Nephron progenitor cell (in vitro differentiated cells): ENCODE measurements around the gene MBTD1.

Experiments used
- DNase-seq: peaks from one replicate; pipeline ENCODE4 v3.0.0; 2021
- H3K27ac Mint-ChIP-seq: 2 replicates; pipeline ENCODE4 v1.8.0; 2021; ENCODE audit warnings: mild to moderate bottlenecking, moderate library complexity, mixed read lengths
- H3K27me3 Mint-ChIP-seq: 2 replicates; pipeline ENCODE4 v1.8.0; 2021; ENCODE audit warnings: mild to moderate bottlenecking, low read depth, mixed read lengths; ENCODE audit not compliant: poor library complexity
- H3K36me3 Mint-ChIP-seq: 2 replicates; pipeline ENCODE4 v1.8.0; 2021; ENCODE audit warnings: low read depth, mixed read lengths
- H3K4me1 Mint-ChIP-seq: 2 replicates; pipeline ENCODE4 v1.8.0; 2021; ENCODE audit warnings: mixed read lengths
- H3K4me3 Mint-ChIP-seq: 2 replicates; pipeline ENCODE4 v1.8.0; 2021; ENCODE audit warnings: mild to moderate bottlenecking, moderate library complexity, mixed read lengths
- H3K9me3 Mint-ChIP-seq: 2 replicates; pipeline ENCODE4 v1.8.0; 2021; ENCODE audit warnings: mild to moderate bottlenecking, moderate library complexity, mixed read lengths
- CTCF ChIP-seq: fragments of 200-600 bp; sonication (generic); IDR thresholded peaks from 2 replicates; pipeline ENCODE4 v1.5.0; 2021; ENCODE audit warnings: antibody characterized with exemption

Gene MBTD1

GRCh38 chr17:51203838-51204237 is 56.0 kb downstream of the MBTD1 start:
- H3K27me3 Mint-ChIP-seq, result no peaks in the 10 kb centered on the region
- no peaks in the 10 kb centered on the region for H3K9me3 Mint-ChIP-seq

GRCh38 chr17:51200846-51201245 is 59.0 kb downstream of the MBTD1 start:
- H3K4me3 Mint-ChIP-seq, result no peak overlapping the region
- no peaks in the 10 kb centered on the region for H3K9me3 Mint-ChIP-seq
- no peak for DNase-seq
- no peaks in the 10 kb centered on the region for H3K27me3 Mint-ChIP-seq
- peak overlapping the region; percentile 54 for H3K27ac Mint-ChIP-seq
- H3K4me1 Mint-ChIP-seq, result no peaks in the 10 kb centered on the region
- peaks cover 54% of the 10 kb centered on the region for H3K36me3 Mint-ChIP-seq
- no peak for TF ChIP-seq CTCF

More at GRCh38 chr17:51203838-51204237, 56.0 kb downstream of the MBTD1 start:
- Mint-ChIP-seq H3K4me3 (no peak overlapping the region), H3K27ac (no peak overlapping the region), H3K36me3 (peaks cover 49% of the 10 kb centered on the region), H3K4me1 (no peaks in the 10 kb centered on the region)
- no peak for DNase-seq
- no peak for TF ChIP-seq CTCF

GRCh38 chr17:51200295-51200694 is 59.6 kb downstream of the MBTD1 start:
- DNase-seq, result no peak
- H3K4me1 Mint-ChIP-seq, result no peaks in the 10 kb centered on the region
- no peaks in the 10 kb centered on the region for H3K27me3 Mint-ChIP-seq
- no peaks in the 10 kb centered on the region for H3K9me3 Mint-ChIP-seq
- TF ChIP-seq CTCF, result no peak
- H3K27ac Mint-ChIP-seq, result no peak overlapping the region
- peaks cover 53% of the 10 kb centered on the region for H3K36me3 Mint-ChIP-seq
- no peak overlapping the region for H3K4me3 Mint-ChIP-seq

- no peak for TF ChIP-seq CTCF
- Mint-ChIP-seq H3K4me1 (no peaks in the 10 kb centered on the region), H3K27ac (no peak overlapping the region), H3K36me3 (peaks cover 61% of the 10 kb centered on the region), H3K4me3 (no peak overlapping the region), H3K9me3 (no peaks in the 10 kb centered on the region), H3K27me3 (no peaks in the 10 kb centered on the region)
- DNase-seq, result no peak
Measured at GRCh38 chr17:51197754-51198153, 62.1 kb downstream of the MBTD1 start.

GRCh38 chr17:51191895-51192294 is 68.0 kb downstream of the MBTD1 start:
- Mint-ChIP-seq H3K27me3 (no peaks in the 10 kb centered on the region), H3K9me3 (no peaks in the 10 kb centered on the region), H3K4me1 (no peaks in the 10 kb centered on the region), H3K36me3 (peaks cover 67% of the 10 kb centered on the region), H3K4me3 (no peak overlapping the region), H3K27ac (no peak overlapping the region)
- no peak for DNase-seq
- TF ChIP-seq CTCF, result no peak

- no peak for TF ChIP-seq CTCF
- H3K36me3 Mint-ChIP-seq, result peaks cover 77% of the 10 kb centered on the region
- H3K27ac Mint-ChIP-seq, result peak overlapping the region; percentile 68
- H3K27me3 Mint-ChIP-seq, result no peaks in the 10 kb centered on the region
- no peaks in the 10 kb centered on the region for H3K9me3 Mint-ChIP-seq
- H3K4me3 Mint-ChIP-seq, result no peak overlapping the region
- DNase-seq, result no peak
- no peaks in the 10 kb centered on the region for H3K4me1 Mint-ChIP-seq
Measured at GRCh38 chr17:51189628-51190027, 70.2 kb downstream of the MBTD1 start.
